Activated CD8-positive, alpha-beta T cell treated with anti-CD3 and anti-CD28 coated beads, Interleukin-2, amount 10 ng/mL, durations not matched to agents 7 days and 5 days (primary cell): ENCODE results near the gene DDX10. TPM values are rescaled to one million over a fixed set of nuclear protein-coding genes. Genes with fewer than 3 reads are reported as not detected.

Source experiments
- ATAC-seq: fragments of 150-1000 bp; cut with Tn5 transposase; one replicate; pipeline ENCODE4 v1.10.0; 2021; ENCODE audit warnings: moderate library complexity
- CTCF ChIA-PET: fragments of 350-600 bp; sonication (Branson Sonifier 250); formaldehyde crosslinking; loops from one replicate; lab custom pipeline; 2021; ENCODE audit warnings: antibody characterized with exemption; lab: Charles Lee
- POLR2A ChIA-PET: fragments of 350-600 bp; sonication (Branson Sonifier 250); formaldehyde crosslinking; loops from one replicate; lab custom pipeline; 2021; ENCODE audit warnings: antibody characterized with exemption; lab: Charles Lee
- DNase-seq: peaks from one replicate; pipeline ENCODE4 v3.0.0-alpha.2; 2020
- H3K27ac Mint-ChIP-seq: one replicate; pipeline ENCODE4 v1.8.0; 2021; ENCODE audit warnings: mild to moderate bottlenecking, mixed read lengths
- H3K27me3 Mint-ChIP-seq: one replicate; pipeline ENCODE4 v1.8.0; 2021; ENCODE audit warnings: low read depth, mixed read lengths
- H3K36me3 Mint-ChIP-seq: one replicate; pipeline ENCODE4 v1.8.0; 2021; ENCODE audit warnings: low read depth, mixed read lengths
- H3K4me1 Mint-ChIP-seq: one replicate; pipeline ENCODE4 v1.8.0; 2021; ENCODE audit warnings: low read depth, mixed read lengths
- H3K4me3 Mint-ChIP-seq: one replicate; pipeline ENCODE4 v1.8.0; 2021; ENCODE audit warnings: mild to moderate bottlenecking, mixed read lengths
- H3K9me3 Mint-ChIP-seq: one replicate; pipeline ENCODE4 v1.8.0; 2022; ENCODE audit warnings: mixed read lengths; ENCODE audit not compliant: insufficient read depth
- total RNA-seq, 2 experiments: library from RNA; stranded (reverse); gene quantifications; one replicate each; pipeline ENCODE4 v1.2.3, GENCODE V29; 2021

Gene DDX10
- total RNA-seq, 2 experiments from 2014 or later: 26.3 to 31.6 TPM

GRCh38 chr11:108985236-108985944, 320.5 kb downstream of the DDX10 start:
- POLR2A ChIA-PET: no interaction called here
- Mint-ChIP-seq H3K27ac (no peak overlapping the region), H3K4me1 (no peaks in the 10 kb centered on the region)

GRCh38 chr11:108985945-108986279, 321.0 kb downstream of the DDX10 start:
- Mint-ChIP-seq H3K4me3 (no peak overlapping the region), H3K27ac (no peak overlapping the region), H3K4me1 (no peaks in the 10 kb centered on the region), H3K9me3 (no peaks in the 10 kb centered on the region), H3K36me3 (no peaks in the 10 kb centered on the region), H3K27me3 (peaks cover 3% of the 10 kb centered on the region)
- ChIA-PET POLR2A (no interaction called here), CTCF (no interaction called here)
- ATAC-seq: no peak
- no peak for DNase-seq

More at GRCh38 chr11:108985236-108985944, 320.5 kb downstream of the DDX10 start:
- no peaks in the 10 kb centered on the region for H3K9me3 Mint-ChIP-seq
- CTCF ChIA-PET: no interaction called here
- no peaks in the 10 kb centered on the region for H3K36me3 Mint-ChIP-seq
- H3K4me3 Mint-ChIP-seq: no peak overlapping the region
- no peak for DNase-seq
- ATAC-seq: no peak
- H3K27me3 Mint-ChIP-seq: peaks cover 3% of the 10 kb centered on the region

Other genes with a start within 250 kb of the DDX10 start
- gene C11orf65, start 197.5 kb upstream of the DDX10 start, total RNA-seq: under 1 TPM; 0.74 to 0.83 TPM
- gene POGLUT3, start 166.7 kb upstream of the DDX10 start, total RNA-seq: 10 to 100 TPM; 27.6 to 31.5 TPM
- 1 to 10 TPM; 1.9 to 2.1 TPM for gene EXPH5, start 71.3 kb upstream of the DDX10 start, total RNA-seq